ENCODE measurements around the gene EYA2.
"Not testable (repeated sequence)": the region's sequence is repeated elsewhere in the genome, so short reads cannot be mapped to it uniquely, and the experiment has no call there.

The EYA2 gene

DNA sequence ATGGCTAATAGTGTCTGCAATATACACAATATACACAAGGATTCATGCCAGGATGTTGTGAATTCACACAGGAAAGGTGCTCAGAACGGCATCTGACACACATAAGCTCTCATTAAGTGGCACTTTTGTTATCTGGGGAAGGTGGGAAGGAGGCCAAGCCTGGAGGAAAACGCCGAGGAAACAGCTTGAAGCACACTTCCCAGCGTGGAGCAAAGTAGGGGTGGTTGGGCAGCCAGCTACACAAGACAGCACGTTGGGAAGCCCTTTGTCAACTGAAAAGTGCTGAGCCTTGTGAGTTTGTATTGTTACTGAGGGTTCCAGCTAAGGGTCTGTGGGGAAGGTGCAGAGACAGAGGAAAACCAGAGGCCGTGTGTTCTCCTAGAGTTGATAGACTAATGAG lies 280.9 kb downstream of the EYA2 start:
- DNase-seq (ENCODE audit: low spot score), result no peak

DNA sequence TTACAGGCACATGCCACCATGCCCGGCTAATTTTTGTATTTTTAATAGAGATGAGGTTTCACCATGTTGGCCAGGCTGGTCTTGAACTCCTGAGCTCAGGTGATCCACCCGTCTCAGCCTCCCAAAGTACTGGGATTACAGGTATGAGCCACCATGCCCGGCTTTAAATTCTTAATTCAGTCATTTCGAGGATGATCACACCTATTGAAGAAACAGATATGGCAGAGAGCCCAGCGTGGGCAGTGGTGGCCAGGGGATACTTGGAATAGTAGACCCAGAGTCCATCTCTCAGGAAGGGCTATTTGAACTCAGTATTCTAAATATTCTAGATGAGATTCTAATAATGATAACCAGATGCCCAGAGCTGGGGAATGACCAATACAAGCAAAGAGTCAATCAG lies 281.6 kb downstream of the EYA2 start:
- DNase-seq (ENCODE audit: low spot score), result not testable (repeated sequence)

GRCh38 chr20:47178277-47178676 lies 283.6 kb downstream of the EYA2 start:
- DNase-seq (ENCODE audit: low spot score), result no peak

GRCh38 chr20:47178851-47179250 lies 284.2 kb downstream of the EYA2 start:
- no peak for DNase-seq (ENCODE audit: low spot score)

GRCh38 chr20:47179267-47179666 lies 284.6 kb downstream of the EYA2 start:
- DNase-seq (ENCODE audit: low spot score), result no peak

DNA sequence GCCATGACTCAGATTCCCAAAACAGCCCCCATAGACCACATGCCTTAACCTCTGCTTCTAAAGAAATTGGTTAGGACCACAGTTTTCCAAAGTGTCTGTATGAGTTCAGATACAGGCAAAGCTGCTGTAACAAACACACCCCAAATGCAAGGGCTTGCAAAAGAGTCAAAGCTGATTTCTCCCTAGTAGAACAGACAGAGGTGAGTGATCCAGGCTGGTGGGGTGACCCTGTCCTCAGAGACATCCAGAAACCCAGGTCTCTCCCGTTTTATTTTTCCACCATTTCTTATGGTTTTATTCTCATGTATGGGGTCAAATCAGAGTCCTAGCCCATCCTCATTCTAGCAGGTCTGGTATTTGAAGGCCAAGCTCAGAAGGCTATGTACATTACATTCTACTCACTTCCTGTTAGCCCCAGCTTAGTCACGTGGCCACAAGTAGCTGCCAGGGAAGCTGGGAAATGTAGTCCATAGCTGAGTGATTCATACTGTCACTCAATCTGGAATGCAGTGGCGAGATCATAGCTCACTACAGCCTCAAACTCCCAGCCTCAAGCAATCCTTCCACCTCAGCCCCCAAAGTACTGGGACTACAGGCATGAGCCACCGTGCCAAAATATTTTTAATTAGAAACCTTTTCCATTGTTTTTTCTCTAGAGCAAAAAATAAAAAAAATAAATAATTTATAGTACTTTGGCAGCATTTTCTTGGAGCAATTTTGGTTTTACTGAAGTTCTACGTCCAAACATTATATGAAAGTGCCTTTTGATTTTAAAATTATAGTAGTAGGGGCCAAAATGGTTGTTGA lies 286.6 kb downstream of the EYA2 start:
- DNase-seq (ENCODE audit: low spot score), result peak; percentile 79

- DNase-seq (ENCODE audit: low spot score), result no peak
These were observed 288.7 kb downstream of the EYA2 start for GRCh38 chr20:47183367-47183766.

DNA sequence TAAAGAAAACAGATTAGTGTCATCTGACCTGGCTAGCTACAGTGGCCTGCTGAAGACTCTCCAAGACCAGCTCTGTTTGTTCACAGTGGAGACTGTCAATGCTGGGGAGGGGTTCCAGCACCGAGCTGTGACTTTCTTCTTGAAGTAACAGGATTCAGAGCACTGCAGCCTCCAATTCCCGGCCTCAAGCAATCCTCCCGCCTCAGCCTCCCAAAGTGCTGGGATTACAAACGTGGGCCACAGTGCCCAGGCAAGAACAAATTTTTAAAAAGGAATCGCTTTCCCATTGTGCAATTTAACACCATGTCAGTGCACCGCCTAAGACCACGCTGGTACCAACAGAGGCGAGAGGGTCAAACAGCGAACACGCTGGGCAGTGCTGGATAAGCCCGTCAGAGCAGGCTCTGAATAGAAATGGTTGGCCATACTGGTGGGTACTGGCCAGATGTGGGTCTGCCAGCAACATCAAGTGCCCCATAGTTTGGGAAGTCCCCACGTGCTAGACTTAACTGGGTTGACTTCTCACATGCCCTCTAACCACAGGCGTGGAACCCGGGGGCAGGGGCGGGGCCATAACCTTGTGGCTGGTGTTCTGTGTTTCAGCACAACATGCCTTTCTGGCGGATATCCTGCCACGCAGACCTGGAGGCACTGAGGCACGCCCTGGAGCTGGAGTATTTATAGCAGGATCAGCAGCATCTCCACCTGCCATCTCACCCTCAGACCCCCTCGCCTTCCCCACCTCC lies 293.0 kb downstream of the EYA2 start:
- DNase-seq (ENCODE audit: low spot score), result no peak

DNA sequence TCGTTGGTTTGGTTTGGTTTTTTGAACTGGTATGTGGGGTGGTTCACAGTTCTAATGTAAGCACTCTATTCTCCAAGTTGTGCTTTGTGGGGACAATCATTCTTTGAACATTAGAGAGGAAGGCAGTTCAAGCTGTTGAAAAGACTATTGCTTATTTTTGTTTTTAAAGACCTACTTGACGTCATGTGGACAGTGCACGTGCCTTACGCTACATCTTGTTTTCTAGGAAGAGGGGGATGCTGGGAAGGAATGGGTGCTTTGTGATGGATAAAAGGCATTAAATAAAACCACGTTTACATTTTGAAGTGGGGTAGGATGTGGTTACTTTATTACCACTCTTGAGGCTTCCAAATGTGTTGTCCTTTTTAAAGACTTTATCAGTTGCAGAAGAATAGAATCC lies 293.9 kb downstream of the EYA2 start:
- no peak for DNase-seq (ENCODE audit: low spot score)

- DNase-seq (ENCODE audit: low spot score), result no peak
These were observed 294.4 kb downstream of the EYA2 start for GRCh38 chr20:47189060-47189459.

GRCh38 chr20:47191074-47191673 lies 296.5 kb downstream of the EYA2 start:
- no peak for DNase-seq (ENCODE audit: low spot score)

DNA sequence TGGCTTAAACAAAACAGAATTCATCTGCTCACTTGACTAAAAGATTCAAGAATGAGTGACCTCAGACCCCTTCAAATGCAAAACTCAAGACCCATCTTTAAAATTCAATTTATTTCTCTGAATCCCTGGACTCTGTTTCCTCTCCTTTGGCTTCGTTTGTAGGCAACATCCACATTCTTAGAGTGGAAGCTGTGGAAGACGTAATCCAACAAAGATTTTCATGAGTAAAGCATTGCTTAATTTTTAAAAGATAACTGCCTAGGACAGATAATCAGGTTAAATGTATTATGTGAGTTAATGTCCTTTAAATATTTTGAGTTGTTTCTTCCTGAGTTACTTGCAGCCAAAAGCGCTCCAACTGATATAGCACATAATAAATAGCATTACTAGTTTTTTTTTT lies 297.3 kb downstream of the EYA2 start:
- no peak for DNase-seq (ENCODE audit: low spot score)

GRCh38 chr20:47195573-47195972 lies 300.9 kb downstream of the EYA2 start:
- no peak for DNase-seq (ENCODE audit: low spot score)

DNA sequence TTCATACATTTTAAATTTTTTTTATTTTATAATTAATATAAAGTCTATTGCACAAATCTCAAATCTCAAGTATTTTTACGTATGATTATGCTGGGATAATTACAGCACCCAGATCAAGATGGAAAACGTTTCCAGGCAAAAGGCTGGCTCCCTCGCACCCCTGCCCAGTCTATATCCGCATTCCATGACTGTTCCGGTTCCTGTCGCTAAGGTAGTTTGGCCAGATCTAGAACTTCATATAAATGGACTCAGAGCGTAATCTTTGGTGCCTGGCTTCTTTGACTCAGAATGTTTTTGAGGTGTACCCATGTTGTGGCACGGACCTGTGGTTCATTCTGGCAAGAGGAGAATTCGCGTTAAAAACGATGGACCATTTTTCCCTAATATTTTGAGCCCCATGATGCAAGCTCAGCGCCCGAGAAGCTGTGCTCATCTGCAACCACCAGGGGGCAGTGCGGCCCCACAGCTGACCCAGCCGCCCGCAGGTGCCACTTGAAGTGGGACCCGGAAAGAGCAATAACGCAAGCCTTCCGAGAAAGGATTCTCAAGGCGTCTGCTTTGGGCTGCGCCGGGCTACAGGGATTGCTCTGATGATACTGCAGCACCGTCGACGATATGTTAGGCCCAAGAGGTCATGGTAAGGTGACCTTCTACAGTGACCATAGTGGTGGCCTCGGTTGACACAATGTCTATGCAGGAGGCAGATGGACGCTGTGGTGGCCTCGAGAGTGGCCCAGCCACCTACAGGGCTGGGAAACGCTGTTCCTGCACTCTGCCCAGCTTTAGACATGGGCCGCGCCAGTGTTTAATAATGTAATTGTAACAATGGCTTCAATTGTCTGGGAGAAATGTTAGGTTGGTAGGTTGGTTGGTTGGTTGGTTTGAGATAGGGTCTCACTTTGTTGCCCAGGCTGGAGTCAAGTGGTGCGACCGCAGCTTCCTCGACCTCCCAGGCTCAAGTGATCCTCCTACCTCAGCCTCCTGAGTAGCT lies 301.7 kb downstream of the EYA2 start:
- DNase-seq (ENCODE audit: low spot score), result peak; percentile 86

GRCh38 chr20:47198254-47198671 lies 303.6 kb downstream of the EYA2 start:
- DNase-seq (ENCODE audit: low spot score), result no peak

GRCh38 chr20:47198996-47199552 lies 304.4 kb downstream of the EYA2 start:
- DNase-seq (ENCODE audit: low spot score), result no peak

DNA sequence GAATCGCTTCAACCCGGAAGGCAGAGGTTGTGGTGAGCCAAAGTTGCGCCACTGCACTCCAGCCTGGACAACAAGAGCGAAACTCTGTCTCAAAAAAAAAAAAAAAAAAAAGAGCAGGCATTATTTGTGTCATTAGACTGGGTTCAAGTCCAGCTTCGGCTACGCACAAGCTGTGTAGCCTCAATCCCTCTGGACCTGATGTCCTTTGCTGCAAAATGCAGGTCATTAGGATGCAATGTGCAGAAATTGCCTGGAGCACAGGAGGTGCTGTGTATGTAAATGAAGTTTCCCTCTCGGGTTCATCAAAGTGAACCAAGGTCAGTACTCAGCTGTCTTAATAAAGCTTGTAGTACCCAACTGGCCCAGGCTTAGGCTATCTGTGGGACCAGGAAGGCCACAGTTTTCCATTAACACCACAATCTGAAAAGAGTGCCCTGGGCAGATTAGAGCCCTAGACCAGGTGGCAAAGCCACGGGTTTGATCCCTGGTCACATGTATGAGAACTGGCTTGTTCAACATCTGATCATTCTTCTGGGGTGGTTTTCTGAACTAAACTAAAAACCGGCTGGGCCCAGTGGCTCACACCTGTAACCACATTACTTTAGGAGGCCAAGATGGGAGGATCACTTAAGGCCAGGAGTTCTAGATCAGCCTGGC lies 306.6 kb downstream of the EYA2 start:
- no peak for DNase-seq (ENCODE audit: low spot score)

- DNase-seq (ENCODE audit: low spot score), result no peak
These were observed 308.4 kb downstream of the EYA2 start for GRCh38 chr20:47202733-47203667.

DNA sequence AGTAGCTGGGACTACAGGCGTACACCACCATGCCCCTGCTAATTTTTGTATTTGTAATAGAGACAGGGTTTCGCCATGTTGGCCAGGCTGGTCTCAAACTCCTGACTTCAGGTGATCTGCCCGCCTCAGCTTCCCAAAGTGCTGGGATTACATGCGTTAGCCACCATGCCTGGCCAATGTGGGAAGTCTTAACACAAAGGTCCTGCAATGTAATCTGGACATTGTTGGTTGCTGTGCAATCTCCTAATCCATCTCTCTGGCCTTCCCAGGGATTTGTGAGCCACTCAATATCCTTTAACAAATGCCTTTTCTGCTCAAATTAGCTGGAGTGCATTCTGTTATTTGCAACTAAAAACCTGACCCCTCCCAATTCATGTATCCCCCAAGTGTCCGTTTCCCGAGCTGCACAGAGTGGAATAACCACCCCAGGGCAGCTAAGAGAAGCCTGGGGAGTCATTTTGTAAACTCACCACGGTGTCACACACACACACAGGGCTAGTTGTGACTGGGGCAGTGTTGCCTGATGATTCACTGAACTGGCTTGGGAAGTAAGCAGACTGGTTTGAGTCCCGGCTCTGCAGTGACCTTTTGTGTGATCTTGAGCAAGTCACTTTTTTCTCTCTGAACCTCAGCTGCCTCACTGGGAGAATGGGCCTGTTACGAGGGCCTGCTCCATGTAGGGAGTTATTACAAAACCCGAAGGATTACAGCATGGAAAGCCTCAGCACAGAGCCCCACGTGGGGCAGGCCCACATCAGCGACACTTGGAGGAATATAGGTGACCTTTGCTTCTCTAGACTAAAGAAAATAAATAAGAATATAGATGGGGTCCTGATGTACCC lies 309.6 kb downstream of the EYA2 start:
- DNase-seq (ENCODE audit: low spot score), result no peak
